ENCODE data around the gene NDUFS6. TPM values are rescaled to one million over a fixed set of nuclear protein-coding genes. Genes with fewer than 3 reads are reported as not detected.
"Not testable (repeated sequence)": the region's sequence is repeated elsewhere in the genome, so short reads cannot be mapped to it uniquely, and the experiment has no call there.

Gene NDUFS6
- total RNA-seq, 1 donor from 2014 or later: 35.1 TPM

DNA sequence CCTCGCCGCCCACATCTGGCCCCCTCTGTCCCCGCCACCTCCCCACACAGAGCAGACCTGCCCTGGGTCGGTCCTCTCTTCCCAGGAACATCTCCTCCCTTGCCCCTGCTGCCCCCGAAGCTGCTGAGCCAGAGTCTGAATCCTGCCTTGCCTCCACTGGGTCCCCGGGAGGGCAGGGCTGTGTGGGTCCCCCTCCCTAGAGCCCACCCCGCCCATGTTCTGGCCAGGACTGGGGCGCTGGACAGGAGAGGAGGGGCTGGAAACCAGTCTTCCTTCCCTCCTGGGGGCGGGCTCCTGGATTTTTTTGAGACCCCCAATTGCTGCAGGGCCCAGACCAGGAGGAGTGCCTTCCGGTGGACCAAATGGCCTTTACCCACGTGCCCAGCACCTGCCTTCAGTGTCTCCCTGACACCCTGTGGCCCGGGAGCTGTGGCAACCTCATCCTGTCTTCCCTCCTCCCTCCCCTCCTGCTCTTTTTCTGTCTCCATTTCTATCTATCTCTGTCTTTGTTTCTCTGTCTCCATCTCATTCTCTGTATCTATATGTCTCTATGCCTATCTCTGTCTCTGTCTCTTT is 13.6 kb upstream of the NDUFS6 start:
- no peaks in the 10 kb centered on the region for H3K9me3 Mint-ChIP-seq (ENCODE audit: unreplicated experiment)
- DNase-seq (ENCODE audit: extremely low spot score, unreplicated experiment): no peak
- no peak overlapping the region for H3K4me3 Mint-ChIP-seq (ENCODE audit: unreplicated experiment)
- TF ChIP-seq, protein P1, sequence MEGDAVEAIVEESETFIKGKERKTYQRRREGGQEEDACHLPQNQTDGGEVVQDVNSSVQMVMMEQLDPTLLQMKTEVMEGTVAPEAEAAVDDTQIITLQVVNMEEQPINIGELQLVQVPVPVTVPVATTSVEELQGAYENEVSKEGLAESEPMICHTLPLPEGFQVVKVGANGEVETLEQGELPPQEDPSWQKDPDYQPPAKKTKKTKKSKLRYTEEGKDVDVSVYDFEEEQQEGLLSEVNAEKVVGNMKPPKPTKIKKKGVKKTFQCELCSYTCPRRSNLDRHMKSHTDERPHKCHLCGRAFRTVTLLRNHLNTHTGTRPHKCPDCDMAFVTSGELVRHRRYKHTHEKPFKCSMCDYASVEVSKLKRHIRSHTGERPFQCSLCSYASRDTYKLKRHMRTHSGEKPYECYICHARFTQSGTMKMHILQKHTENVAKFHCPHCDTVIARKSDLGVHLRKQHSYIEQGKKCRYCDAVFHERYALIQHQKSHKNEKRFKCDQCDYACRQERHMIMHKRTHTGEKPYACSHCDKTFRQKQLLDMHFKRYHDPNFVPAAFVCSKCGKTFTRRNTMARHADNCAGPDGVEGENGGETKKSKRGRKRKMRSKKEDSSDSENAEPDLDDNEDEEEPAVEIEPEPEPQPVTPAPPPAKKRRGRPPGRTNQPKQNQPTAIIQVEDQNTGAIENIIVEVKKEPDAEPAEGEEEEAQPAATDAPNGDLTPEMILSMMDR (IDR thresholded peaks at IDR 0.05): no peak
- H3K36me3 Mint-ChIP-seq (ENCODE audit: unreplicated experiment): no peaks in the 10 kb centered on the region
- peaks cover 19% of the 10 kb centered on the region for H3K4me1 Mint-ChIP-seq (ENCODE audit: unreplicated experiment)
- H3K27ac Mint-ChIP-seq (ENCODE audit: unreplicated experiment): no peak overlapping the region
- peaks cover 5% of the 10 kb centered on the region for H3K27me3 Mint-ChIP-seq (ENCODE audit: unreplicated experiment)

DNA sequence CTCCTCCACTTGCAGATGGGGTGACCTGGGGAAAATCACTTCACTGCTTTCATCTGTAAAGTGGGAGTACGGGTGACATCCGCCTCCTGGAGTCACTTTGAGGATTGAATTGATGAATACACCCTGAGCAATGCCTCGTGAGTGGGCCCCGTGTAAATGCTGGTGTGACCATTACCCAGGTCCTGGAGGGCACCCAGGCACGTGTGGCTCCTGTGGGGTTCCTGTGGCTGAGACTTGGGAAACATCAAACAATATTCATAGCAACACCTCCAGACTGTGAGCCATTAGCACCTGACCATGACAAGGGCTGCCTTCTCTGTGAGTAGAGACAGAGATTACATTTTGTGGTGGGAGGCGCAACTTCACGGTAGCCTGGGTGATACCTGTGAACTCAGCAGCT is 13.0 kb upstream of the NDUFS6 start:
- H3K4me3 Mint-ChIP-seq (ENCODE audit: unreplicated experiment): no peak overlapping the region
- no peaks in the 10 kb centered on the region for H3K36me3 Mint-ChIP-seq (ENCODE audit: unreplicated experiment)

DNA sequence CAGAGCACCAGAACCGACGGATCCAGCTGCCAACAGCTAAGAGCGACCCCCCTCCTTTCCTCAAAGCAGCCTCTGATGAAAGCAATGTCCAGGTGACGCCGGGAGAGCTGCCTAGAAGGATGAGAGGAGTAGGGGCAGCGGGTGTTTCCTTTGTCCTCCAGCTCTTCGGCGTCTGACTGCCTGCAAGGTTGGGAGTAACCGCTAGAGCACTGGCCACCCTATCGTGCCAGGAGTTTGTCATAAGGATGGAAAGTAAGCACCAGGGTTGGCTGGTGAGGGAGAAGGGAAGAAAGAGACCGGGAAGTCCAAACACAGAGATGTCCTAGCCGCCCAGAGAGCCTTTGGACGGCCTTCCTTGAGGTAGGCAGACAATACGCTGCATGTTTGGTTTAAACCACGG is 12.4 kb upstream of the NDUFS6 start:
- no peaks in the 10 kb centered on the region for H3K9me3 Mint-ChIP-seq (ENCODE audit: unreplicated experiment)
- H3K4me3 Mint-ChIP-seq (ENCODE audit: unreplicated experiment): no peak overlapping the region
- H3K4me1 Mint-ChIP-seq (ENCODE audit: unreplicated experiment): peaks cover 31% of the 10 kb centered on the region
- H3K27me3 Mint-ChIP-seq (ENCODE audit: unreplicated experiment): peaks cover 2% of the 10 kb centered on the region
- no peak for DNase-seq (ENCODE audit: extremely low spot score, unreplicated experiment)
- TF ChIP-seq, protein P1 (IDR thresholded peaks at IDR 0.05): no peak
- H3K36me3 Mint-ChIP-seq (ENCODE audit: unreplicated experiment): no peaks in the 10 kb centered on the region
- H3K27ac Mint-ChIP-seq (ENCODE audit: unreplicated experiment): no peak overlapping the region

More for the DNA sequence above, 13.0 kb upstream of the NDUFS6 start:
- TF ChIP-seq, protein P1 (IDR thresholded peaks at IDR 0.05): no peak
- no peak for DNase-seq (ENCODE audit: extremely low spot score, unreplicated experiment)
- Mint-ChIP-seq H3K9me3 (ENCODE audit: unreplicated experiment) (no peaks in the 10 kb centered on the region), H3K27ac (ENCODE audit: unreplicated experiment) (no peak overlapping the region), H3K4me1 (ENCODE audit: unreplicated experiment) (peaks cover 25% of the 10 kb centered on the region), H3K27me3 (ENCODE audit: unreplicated experiment) (peaks cover 4% of the 10 kb centered on the region)

DNA sequence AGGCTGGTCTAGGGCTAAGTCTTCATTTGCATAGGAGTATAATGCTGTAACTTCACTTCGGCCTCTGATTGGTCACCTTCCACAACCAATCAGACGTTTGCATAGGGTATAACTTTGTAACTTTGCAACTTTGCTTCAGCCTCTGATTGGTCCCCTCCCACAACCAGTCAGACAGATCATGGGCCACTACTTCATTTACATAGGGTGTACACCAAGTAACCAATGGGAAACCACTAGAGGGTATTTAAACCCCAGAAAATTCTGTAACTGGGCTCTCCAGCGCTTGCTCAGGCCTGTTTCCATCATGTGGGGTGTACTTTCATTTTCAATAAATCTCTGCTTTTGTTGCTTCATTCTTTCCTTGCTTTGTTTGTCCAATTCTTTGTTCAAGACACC is 11.8 kb upstream of the NDUFS6 start:
- H3K36me3 Mint-ChIP-seq (ENCODE audit: unreplicated experiment); H3K9me3 Mint-ChIP-seq (ENCODE audit: unreplicated experiment); H3K27me3 Mint-ChIP-seq (ENCODE audit: unreplicated experiment); DNase-seq (ENCODE audit: extremely low spot score, unreplicated experiment): not testable (repeated sequence)
- Mint-ChIP-seq H3K27ac (ENCODE audit: unreplicated experiment) (peak overlapping the region; percentile 20), H3K4me1 (ENCODE audit: unreplicated experiment) (peaks cover 34% of the 10 kb centered on the region), H3K4me3 (ENCODE audit: unreplicated experiment) (peak overlapping the region; percentile 15)

DNA sequence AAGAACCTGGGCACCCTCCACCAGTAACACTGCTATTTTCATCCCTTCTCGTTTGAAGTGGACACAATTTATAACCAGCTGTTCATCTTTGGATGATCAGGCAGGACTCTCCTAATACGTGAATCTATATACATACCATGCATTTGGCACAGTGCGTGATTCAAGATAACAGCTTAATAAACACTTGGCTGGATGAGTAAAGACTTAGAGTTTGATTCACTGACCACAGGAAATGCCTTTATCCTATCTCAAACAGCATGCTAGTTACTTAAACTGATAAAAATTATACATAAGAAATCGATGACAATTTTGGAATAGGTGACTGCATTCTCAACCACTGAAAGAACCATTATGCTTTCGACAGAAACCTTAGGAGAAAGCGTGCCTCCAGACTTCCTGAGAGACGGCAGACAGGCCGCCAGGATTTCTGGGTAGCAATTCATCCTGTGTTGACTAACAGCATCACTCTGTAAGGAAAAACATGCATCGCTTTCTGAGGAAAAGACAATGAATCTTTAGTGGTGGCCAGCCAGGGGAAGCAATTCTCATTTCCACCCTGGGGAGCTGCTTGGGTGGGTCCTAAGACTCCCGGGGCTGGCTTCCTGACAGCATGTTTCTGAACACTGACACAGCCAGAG is 11.3 kb upstream of the NDUFS6 start:
- H3K27ac Mint-ChIP-seq (ENCODE audit: unreplicated experiment): peak overlapping the region; percentile 20
- TF ChIP-seq, protein P1 (IDR thresholded peaks at IDR 0.05): no peak
- peaks cover 39% of the 10 kb centered on the region for H3K4me1 Mint-ChIP-seq (ENCODE audit: unreplicated experiment)

More for the DNA sequence above, 11.3 kb upstream of the NDUFS6 start:
- H3K36me3 Mint-ChIP-seq (ENCODE audit: unreplicated experiment): no peaks in the 10 kb centered on the region
- no peak for DNase-seq (ENCODE audit: extremely low spot score, unreplicated experiment)
- H3K4me3 Mint-ChIP-seq (ENCODE audit: unreplicated experiment): peak overlapping the region; percentile 15
- no peaks in the 10 kb centered on the region for H3K27me3 Mint-ChIP-seq (ENCODE audit: unreplicated experiment)
- no peaks in the 10 kb centered on the region for H3K9me3 Mint-ChIP-seq (ENCODE audit: unreplicated experiment)
